Natural killer cell (primary cell): ENCODE results near the gene SLC17A2. TPM values are rescaled to one million over a fixed set of nuclear protein-coding genes. Genes with fewer than 3 reads are reported as not detected.

ENCODE experiments used
- ATAC-seq, 3 donors: fragments of 150-1000 bp in 2 of 3; fragments of 200-7000 bp in 1 of 3; cut with Tn5 transposase; 1 replicate in 1 of 3; 2 replicates in 2 of 3; pipeline ENCODE4 v1.10.0; 2021; ENCODE audit warnings: mild to moderate bottlenecking in 2 of 3, moderate library complexity in 2 of 3
- DNase-seq, 2 donors: peaks; one replicate each; pipeline versions ENCODE4 v3.0.0 to v3.0.0-alpha.2; 2013 to 2021; ENCODE audit warnings: mixed read lengths in 1 of 2
- H3K27ac ChIP-seq: one replicate; pipeline ENCODE4 v1.5.1; 2013; ENCODE audit warnings: mild to moderate bottlenecking, low read length
- H3K27me3 ChIP-seq: one replicate; pipeline ENCODE4 v1.6.1; 2013; ENCODE audit warnings: low read length; ENCODE audit not compliant: control insufficient read depth, insufficient read depth
- H3K36me3 ChIP-seq: one replicate; pipeline ENCODE4 v1.6.1; 2013; ENCODE audit warnings: low read length; ENCODE audit not compliant: control insufficient read depth, insufficient read depth
- H3K4me1 ChIP-seq: one replicate; pipeline ENCODE4 v1.6.1; 2013; ENCODE audit warnings: low read length; ENCODE audit not compliant: control insufficient read depth, insufficient read depth
- H3K4me3 ChIP-seq: one replicate; pipeline ENCODE4 v1.5.1; 2013; ENCODE audit warnings: low read length
- H3K9me3 ChIP-seq: one replicate; pipeline ENCODE4 v1.6.1; 2013; ENCODE audit warnings: low read length; ENCODE audit not compliant: control insufficient read depth, insufficient read depth
- H3K27ac Mint-ChIP-seq, 2 donors: one replicate each; pipeline ENCODE4 v1.8.0; 2022; ENCODE audit warnings: mild to moderate bottlenecking in 2 of 2, mixed read lengths in 2 of 2, moderate library complexity in 1 of 2
- H3K27me3 Mint-ChIP-seq, 2 donors: one replicate each; pipeline ENCODE4 v1.8.0; 2022; ENCODE audit warnings: low read depth in 2 of 2, mixed read lengths in 2 of 2
- H3K36me3 Mint-ChIP-seq: one replicate; pipeline ENCODE4 v1.8.0; 2022; ENCODE audit warnings: mixed read lengths
- H3K4me1 Mint-ChIP-seq, 2 donors: one replicate each; pipeline ENCODE4 v1.8.0; 2022; ENCODE audit warnings: mixed read lengths in 2 of 2
- H3K4me3 Mint-ChIP-seq: one replicate; pipeline ENCODE4 v1.8.0; 2022; ENCODE audit warnings: mild to moderate bottlenecking, moderate library complexity, mixed read lengths
- H3K9me3 Mint-ChIP-seq, 2 donors: one replicate each; pipeline ENCODE4 v1.8.0; 2022; ENCODE audit warnings: mixed read lengths in 2 of 2
- CTCF ChIP-seq: fragments of 200-600 bp; IDR thresholded peaks from one replicate; pipeline ENCODE4 v1.8.0; 2022; ENCODE audit warnings: antibody characterized with exemption
- WGBS: methylation state at CpG from one replicate; pipeline ENCODE4 v1.1.7; 2013; ENCODE audit warnings: missing lambda C conversion rate; ENCODE audit not compliant: insufficient coverage; 5-methylcytosine and 5-hydroxymethylcytosine counted together
- intact Hi-C: fragments of 100-400 bp; cut with micrococcal nuclease; formaldehyde crosslinking; loops from one replicate; pipeline ENCODE4 v1.14.2; 2022
- total RNA-seq, 4 donors: library from RNA; stranded (reverse); fragments of 120-200 nt in 1 of 4; gene quantifications; one replicate each; pipeline versions ENCODE4 v1.2.3 to v1.2.4, GENCODE V29; 2013 to 2022

The SLC17A2 gene
- total RNA-seq, 3 donors from 2014 or later (not counting 1 experiment from before 2014, with no cell fraction given): not detected

- Mint-ChIP-seq H3K4me3 (no peak overlapping the region), H3K4me1 (peaks cover 14 to 16% of the 10 kb centered on the region in 2 donors), H3K36me3 (no peaks in the 10 kb centered on the region), H3K27me3 (peaks cover 11 to 13% of the 10 kb centered on the region in 2 donors), H3K9me3 (no peaks in the 10 kb centered on the region), H3K27ac (no peak overlapping the region)
- H3K9me3 ChIP-seq: no peaks in the 10 kb centered on the region
- no peak for ATAC-seq
- no CpG with 5 or more reads among the region's 1 CpG for WGBS
- no peak overlapping the region for H3K4me3 ChIP-seq
- no peak for DNase-seq
- TF ChIP-seq CTCF: no peak
- H3K4me1 ChIP-seq: peaks cover 6% of the 10 kb centered on the region
- H3K27me3 ChIP-seq: no peaks in the 10 kb centered on the region
- no peak overlapping the region for H3K27ac ChIP-seq
- intact Hi-C loops: no loop called here
- H3K36me3 ChIP-seq: no peaks in the 10 kb centered on the region
These were observed 24.3 kb upstream of the SLC17A2 start for GRCh38 chr6:25954756-25955155.

- Mint-ChIP-seq H3K27me3 (peaks cover 11 to 13% of the 10 kb centered on the region in 2 donors), H3K9me3 (no peaks in the 10 kb centered on the region), H3K36me3 (no peaks in the 10 kb centered on the region), H3K27ac (no peak overlapping the region), H3K4me1 (peaks cover 4 to 6% of the 10 kb centered on the region in 2 donors), H3K4me3 (no peak overlapping the region)
- no peak for DNase-seq
- H3K9me3 ChIP-seq: no peaks in the 10 kb centered on the region
- WGBS: 85% methylated on average over 2 of the region's 3 CpGs
- no peak for ATAC-seq
- H3K36me3 ChIP-seq: no peaks in the 10 kb centered on the region
- H3K4me1 ChIP-seq: peaks cover 3% of the 10 kb centered on the region
- no peak for TF ChIP-seq CTCF
- intact Hi-C loops: no loop called here
- no peak overlapping the region for H3K4me3 ChIP-seq
- no peaks in the 10 kb centered on the region for H3K27me3 ChIP-seq
- no peak overlapping the region for H3K27ac ChIP-seq
These were observed 23.2 kb upstream of the SLC17A2 start for GRCh38 chr6:25953733-25954132.

GRCh38 chr6:25952535-25952934 lies 22.0 kb upstream of the SLC17A2 start:
- Mint-ChIP-seq H3K27me3 (peaks cover 11 to 13% of the 10 kb centered on the region in 2 donors), H3K9me3 (no peaks in the 10 kb centered on the region), H3K27ac (no peak overlapping the region), H3K36me3 (no peaks in the 10 kb centered on the region), H3K4me1 (no peaks in the 10 kb centered on the region), H3K4me3 (no peak overlapping the region)
- H3K4me1 ChIP-seq: no peaks in the 10 kb centered on the region
- no peak overlapping the region for H3K27ac ChIP-seq
- DNase-seq (no peak), ATAC-seq (no peak)
- no peak for TF ChIP-seq CTCF
- no peak overlapping the region for H3K4me3 ChIP-seq
- WGBS: 100% methylated on average over 1 of the region's 2 CpGs
- intact Hi-C loops: no loop called here
- no peaks in the 10 kb centered on the region for H3K27me3 ChIP-seq
- no peaks in the 10 kb centered on the region for H3K36me3 ChIP-seq
- H3K9me3 ChIP-seq: no peaks in the 10 kb centered on the region

- H3K4me3 Mint-ChIP-seq: no peak overlapping the region
These were observed 21.0 kb upstream of the SLC17A2 start for GRCh38 chr6:25951296-25952032.

More at GRCh38 chr6:25951296-25952032, 21.0 kb upstream of the SLC17A2 start:
- no peaks in the 10 kb centered on the region for H3K27me3 ChIP-seq
- no peaks in the 10 kb centered on the region for H3K9me3 ChIP-seq
- H3K27ac Mint-ChIP-seq: no peak overlapping the region
- ATAC-seq: no peak
- no peaks in the 10 kb centered on the region for H3K9me3 Mint-ChIP-seq
- no peak for DNase-seq
- no peak for TF ChIP-seq CTCF
- H3K36me3 Mint-ChIP-seq: no peaks in the 10 kb centered on the region
- H3K27ac ChIP-seq: no peak overlapping the region
- H3K36me3 ChIP-seq: no peaks in the 10 kb centered on the region
- H3K4me1 ChIP-seq: no peaks in the 10 kb centered on the region
- intact Hi-C loops: no loop called here
- H3K4me3 ChIP-seq: no peak overlapping the region
- H3K27me3 Mint-ChIP-seq: peaks cover 11 to 13% of the 10 kb centered on the region in 2 donors
- 88% methylated on average over 6 of the region's 7 CpGs for WGBS
- peaks cover 3 to 4% of the 10 kb centered on the region in 2 donors for H3K4me1 Mint-ChIP-seq
